Peyer's patch (tissue), 4 donors: ENCODE results near the gene ITIH5. TPM values are rescaled to one million over a fixed set of nuclear protein-coding genes. Genes with fewer than 3 reads are reported as not detected.

Experiments
- DNase-seq, 3 donors: peaks; one replicate each; pipeline ENCODE4 v3.0.0-alpha.2; 2017 to 2019
- H3K27ac ChIP-seq, 4 donors: fragments of 200-600 bp; sonication (generic); one replicate each; pipeline ENCODE4 v1.5.1; 2016 to 2019
- H3K27me3 ChIP-seq, 2 donors: fragments of 200-600 bp; sonication (generic); one replicate each; pipeline ENCODE4 v1.5.1; 2019
- H3K36me3 ChIP-seq, 3 donors: fragments of 200-600 bp; sonication (generic); one replicate each; pipeline ENCODE4 v1.5.1; 2016 to 2019
- H3K4me1 ChIP-seq, 4 donors: fragments of 200-600 bp; sonication (generic); one replicate each; pipeline ENCODE4 v1.5.1; 2016 to 2019
- H3K4me3 ChIP-seq, 4 donors: fragments of 200-600 bp; sonication (generic); 1 replicate in 3 of 4; 2 replicates in 1 of 4; pipeline ENCODE4 v1.5.1; 2016 to 2019; ENCODE audit warnings: mild to moderate bottlenecking in 1 of 4
- H3K9me3 ChIP-seq, 4 donors: fragments of 200-600 bp; sonication (generic); one replicate each; pipeline ENCODE4 v1.5.1; 2016 to 2019; ENCODE audit warnings: mild to moderate bottlenecking in 1 of 4
- CTCF ChIP-seq, 6 experiments: fragments of 450-650 bp in 4 of 6; fragments of 200-600 bp in 2 of 6; sonication (generic) in 1 of 6; IDR thresholded peaks; one replicate each; pipeline ENCODE4 v1.5.1; 2017 to 2019; ENCODE audit warnings: antibody characterized with exemption in 6 of 6, mild to moderate bottlenecking in 3 of 6, moderate library complexity in 1 of 6
- POLR2A ChIP-seq, 2 donors: fragments of 450-650 bp; IDR thresholded peaks; one replicate each; pipeline ENCODE4 v1.5.1; 2017; ENCODE audit warnings: antibody characterized with exemption in 2 of 2, mild to moderate bottlenecking in 2 of 2, moderate library complexity in 2 of 2
- total RNA-seq, 4 donors: library from RNA; depleted of rRNA; stranded (reverse); fragments of >200 nt; gene quantifications; one replicate each; pipeline ENCODE4 v1.1.0, GENCODE V29; 2016

ITIH5 gene
- total RNA-seq, 4 donors from 2014 or later = 1.9 to 29.7 (median 4.9) TPM

- no peak for TF ChIP-seq POLR2A (IDR thresholded peaks at IDR 0.05)
- no peak for TF ChIP-seq CTCF (IDR thresholded peaks at IDR 0.05)
- H3K27me3 ChIP-seq = no peaks in the 10 kb centered on the region
- H3K4me3 ChIP-seq = no peak overlapping the region
- DNase-seq = no peak
- H3K4me1 ChIP-seq = no peaks in the 10 kb centered on the region
- H3K9me3 ChIP-seq = no peaks in the 10 kb centered on the region
- no peak overlapping the region for H3K27ac ChIP-seq
- H3K36me3 ChIP-seq = no peaks in the 10 kb centered on the region
These were observed 40.3 kb upstream of the ITIH5 start for GRCh38 chr10:7707102-7707501.

GRCh38 chr10:7706534-7707073 lies 39.8 kb upstream of the ITIH5 start:
- Histone ChIP-seq H3K36me3 (no peaks in the 10 kb centered on the region), H3K27me3 (no peaks in the 10 kb centered on the region), H3K27ac (no peak overlapping the region), H3K4me3 (no peak overlapping the region), H3K9me3 (no peaks in the 10 kb centered on the region), H3K4me1 (no peaks in the 10 kb centered on the region)
- TF ChIP-seq POLR2A (IDR thresholded peaks at IDR 0.05) = no peak
- no peak for TF ChIP-seq CTCF (IDR thresholded peaks at IDR 0.05)
- no peak for DNase-seq

- no peak for DNase-seq
- no peaks in the 10 kb centered on the region for H3K27me3 ChIP-seq
- H3K9me3 ChIP-seq = no peaks in the 10 kb centered on the region
- H3K4me3 ChIP-seq = no peak overlapping the region
- TF ChIP-seq CTCF (IDR thresholded peaks at IDR 0.05) (no peak), POLR2A (IDR thresholded peaks at IDR 0.05) (no peak)
- no peaks in the 10 kb centered on the region for H3K4me1 ChIP-seq
- H3K27ac ChIP-seq = no peak overlapping the region
- no peaks in the 10 kb centered on the region for H3K36me3 ChIP-seq
These were observed 38.6 kb upstream of the ITIH5 start for GRCh38 chr10:7705341-7705740.

- H3K36me3 ChIP-seq = no peaks in the 10 kb centered on the region
- H3K4me3 ChIP-seq = peak overlapping the region in 1 of 4 donors; percentile 13
- no peaks in the 10 kb centered on the region for H3K4me1 ChIP-seq
- TF ChIP-seq POLR2A (IDR thresholded peaks at IDR 0.05) (no peak), CTCF (IDR thresholded peaks at IDR 0.05) (no peak)
- H3K27ac ChIP-seq = no peak overlapping the region
- no peak for DNase-seq
- no peaks in the 10 kb centered on the region for H3K9me3 ChIP-seq
- no peaks in the 10 kb centered on the region for H3K27me3 ChIP-seq
These were observed 37.6 kb upstream of the ITIH5 start for GRCh38 chr10:7704071-7705016.

GRCh38 chr10:7703140-7703539 lies 36.4 kb upstream of the ITIH5 start, which contains the start of gene ITIH2:
Gene ITIH2 (plus strand): TSS chr10:7703316. CDS start chr10:7703435, 119 bp downstream.
- no peaks in the 10 kb centered on the region for H3K36me3 ChIP-seq
- peak within 1 kb of the TSS in 1 of 4 donors; percentile 13 for H3K4me3 ChIP-seq
- no peak within 1 kb of the TSS for H3K27ac ChIP-seq
- TF ChIP-seq POLR2A (IDR thresholded peaks at IDR 0.05) (no peak), CTCF (IDR thresholded peaks at IDR 0.05) (no peak)
- H3K9me3 ChIP-seq = no peaks in the 10 kb centered on the region
- H3K27me3 ChIP-seq = no peaks in the 10 kb centered on the region
- no peaks in the 10 kb centered on the region for H3K4me1 ChIP-seq
- no peak for DNase-seq
